ENCODE data around the gene GNB2. TPM values are rescaled to one million over a fixed set of nuclear protein-coding genes. Genes with fewer than 3 reads are reported as not detected.

The GNB2 gene
- total and polyA plus RNA-seq, 2 of the 13 experiments (the other 11 are each of a cell fraction or from before 2014, with no cell fraction given) = 48.3 to 67.1 TPM

DNA sequence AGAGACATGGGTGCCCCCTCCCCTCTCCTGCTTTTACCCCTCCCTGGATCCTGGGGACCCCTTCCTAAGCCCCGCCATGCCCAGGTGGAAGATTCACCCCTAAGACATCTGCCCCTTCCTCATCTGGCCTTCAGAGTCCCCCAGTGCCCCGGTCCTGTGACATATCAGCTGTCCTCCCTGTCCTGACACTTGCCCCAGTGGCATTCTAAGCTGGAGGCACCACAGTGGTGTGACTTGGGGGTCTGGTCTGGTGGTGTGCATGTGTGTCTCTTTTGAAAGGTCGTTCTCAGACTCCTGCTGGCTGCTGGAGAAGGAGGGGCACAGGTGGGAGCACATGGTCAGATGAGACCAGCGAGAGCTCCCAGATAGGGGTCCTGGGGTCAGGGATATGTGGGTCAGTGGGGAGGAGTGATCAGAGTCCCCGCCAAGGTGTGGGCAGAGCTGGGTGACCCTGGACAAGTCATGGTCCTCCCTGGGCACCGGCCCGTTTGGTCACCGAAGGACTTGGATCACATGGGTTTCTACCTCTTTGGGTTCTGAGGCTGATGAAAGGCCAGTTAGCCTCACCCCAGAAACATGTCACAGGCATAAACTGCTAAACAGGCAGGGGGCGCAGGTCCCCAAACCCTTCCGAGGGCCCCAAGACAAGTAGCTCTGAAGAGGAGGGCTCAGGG lies 31.5 kb upstream of the GNB2 start (continued):
- TF ChIP-seq, protein P1, sequence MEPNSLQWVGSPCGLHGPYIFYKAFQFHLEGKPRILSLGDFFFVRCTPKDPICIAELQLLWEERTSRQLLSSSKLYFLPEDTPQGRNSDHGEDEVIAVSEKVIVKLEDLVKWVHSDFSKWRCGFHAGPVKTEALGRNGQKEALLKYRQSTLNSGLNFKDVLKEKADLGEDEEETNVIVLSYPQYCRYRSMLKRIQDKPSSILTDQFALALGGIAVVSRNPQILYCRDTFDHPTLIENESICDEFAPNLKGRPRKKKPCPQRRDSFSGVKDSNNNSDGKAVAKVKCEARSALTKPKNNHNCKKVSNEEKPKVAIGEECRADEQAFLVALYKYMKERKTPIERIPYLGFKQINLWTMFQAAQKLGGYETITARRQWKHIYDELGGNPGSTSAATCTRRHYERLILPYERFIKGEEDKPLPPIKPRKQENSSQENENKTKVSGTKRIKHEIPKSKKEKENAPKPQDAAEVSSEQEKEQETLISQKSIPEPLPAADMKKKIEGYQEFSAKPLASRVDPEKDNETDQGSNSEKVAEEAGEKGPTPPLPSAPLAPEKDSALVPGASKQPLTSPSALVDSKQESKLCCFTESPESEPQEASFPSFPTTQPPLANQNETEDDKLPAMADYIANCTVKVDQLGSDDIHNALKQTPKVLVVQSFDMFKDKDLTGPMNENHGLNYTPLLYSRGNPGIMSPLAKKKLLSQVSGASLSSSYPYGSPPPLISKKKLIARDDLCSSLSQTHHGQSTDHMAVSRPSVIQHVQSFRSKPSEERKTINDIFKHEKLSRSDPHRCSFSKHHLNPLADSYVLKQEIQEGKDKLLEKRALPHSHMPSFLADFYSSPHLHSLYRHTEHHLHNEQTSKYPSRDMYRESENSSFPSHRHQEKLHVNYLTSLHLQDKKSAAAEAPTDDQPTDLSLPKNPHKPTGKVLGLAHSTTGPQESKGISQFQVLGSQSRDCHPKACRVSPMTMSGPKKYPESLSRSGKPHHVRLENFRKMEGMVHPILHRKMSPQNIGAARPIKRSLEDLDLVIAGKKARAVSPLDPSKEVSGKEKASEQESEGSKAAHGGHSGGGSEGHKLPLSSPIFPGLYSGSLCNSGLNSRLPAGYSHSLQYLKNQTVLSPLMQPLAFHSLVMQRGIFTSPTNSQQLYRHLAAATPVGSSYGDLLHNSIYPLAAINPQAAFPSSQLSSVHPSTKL (CRISPR knock-in tag; IDR thresholded peaks at IDR 0.05) = peak; percentile 7; the same call in 1 of the 2 replicates
- TF ChIP-seq, protein P2, sequence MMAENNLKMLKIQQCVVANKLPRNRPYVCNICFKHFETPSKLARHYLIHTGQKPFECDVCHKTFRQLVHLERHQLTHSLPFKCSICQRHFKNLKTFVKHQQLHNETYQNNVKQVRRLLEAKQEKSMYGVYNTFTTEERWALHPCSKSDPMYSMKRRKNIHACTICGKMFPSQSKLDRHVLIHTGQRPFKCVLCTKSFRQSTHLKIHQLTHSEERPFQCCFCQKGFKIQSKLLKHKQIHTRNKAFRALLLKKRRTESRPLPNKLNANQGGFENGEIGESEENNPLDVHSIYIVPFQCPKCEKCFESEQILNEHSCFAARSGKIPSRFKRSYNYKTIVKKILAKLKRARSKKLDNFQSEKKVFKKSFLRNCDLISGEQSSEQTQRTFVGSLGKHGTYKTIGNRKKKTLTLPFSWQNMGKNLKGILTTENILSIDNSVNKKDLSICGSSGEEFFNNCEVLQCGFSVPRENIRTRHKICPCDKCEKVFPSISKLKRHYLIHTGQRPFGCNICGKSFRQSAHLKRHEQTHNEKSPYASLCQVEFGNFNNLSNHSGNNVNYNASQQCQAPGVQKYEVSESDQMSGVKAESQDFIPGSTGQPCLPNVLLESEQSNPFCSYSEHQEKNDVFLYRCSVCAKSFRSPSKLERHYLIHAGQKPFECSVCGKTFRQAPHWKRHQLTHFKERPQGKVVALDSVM (CRISPR knock-in tag; IDR thresholded peaks at IDR 0.05) = peak; percentile 0; the same call in 1 of the 2 replicates
- no peak for TF ChIP-seq HNRNPH1 (optimal IDR thresholded peaks at IDR 0.05; ENCODE audit: low read depth, low read length)
- TF ChIP-seq, protein P3, sequence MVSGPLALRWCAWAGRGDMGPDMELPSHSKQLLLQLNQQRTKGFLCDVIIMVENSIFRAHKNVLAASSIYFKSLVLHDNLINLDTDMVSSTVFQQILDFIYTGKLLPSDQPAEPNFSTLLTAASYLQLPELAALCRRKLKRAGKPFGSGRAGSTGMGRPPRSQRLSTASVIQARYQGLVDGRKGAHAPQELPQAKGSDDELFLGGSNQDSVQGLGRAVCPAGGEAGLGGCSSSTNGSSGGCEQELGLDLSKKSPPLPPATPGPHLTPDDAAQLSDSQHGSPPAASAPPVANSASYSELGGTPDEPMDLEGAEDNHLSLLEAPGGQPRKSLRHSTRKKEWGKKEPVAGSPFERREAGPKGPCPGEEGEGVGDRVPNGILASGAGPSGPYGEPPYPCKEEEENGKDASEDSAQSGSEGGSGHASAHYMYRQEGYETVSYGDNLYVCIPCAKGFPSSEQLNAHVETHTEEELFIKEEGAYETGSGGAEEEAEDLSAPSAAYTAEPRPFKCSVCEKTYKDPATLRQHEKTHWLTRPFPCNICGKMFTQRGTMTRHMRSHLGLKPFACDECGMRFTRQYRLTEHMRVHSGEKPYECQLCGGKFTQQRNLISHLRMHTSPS (CRISPR knock-in tag; IDR thresholded peaks at IDR 0.05; ENCODE audit: low read depth) = peak; percentile 43; the same call in 1 of the 2 replicates
- 0 out of 2 replicates have a peak, but pooled peaks have one; percentile 15 for TF ChIP-seq ZNF431 (CRISPR knock-in tag; IDR thresholded peaks at IDR 0.05; ENCODE audit: borderline replicate concordance, low read depth)
- TF ChIP-seq HNRNPL (IDR thresholded peaks at IDR 0.05; ENCODE audit: low read depth, low read length) = 0 out of 2 replicates have a peak, but pooled peaks have one; percentile 10
- no peak for TF ChIP-seq TSC22D2 (CRISPR knock-in tag; IDR thresholded peaks at IDR 0.05; ENCODE audit: borderline replicate concordance)
- 0 out of 2 replicates have a peak, but pooled peaks have one; percentile 36 for TF ChIP-seq CHD4 (IDR thresholded peaks at IDR 0.05; ENCODE audit: borderline replicate concordance, low read length)
- no peak for TF ChIP-seq ZNF282 (IDR thresholded peaks at IDR 0.05; ENCODE audit: partially characterized antibody)
- TF ChIP-seq, protein P4, sequence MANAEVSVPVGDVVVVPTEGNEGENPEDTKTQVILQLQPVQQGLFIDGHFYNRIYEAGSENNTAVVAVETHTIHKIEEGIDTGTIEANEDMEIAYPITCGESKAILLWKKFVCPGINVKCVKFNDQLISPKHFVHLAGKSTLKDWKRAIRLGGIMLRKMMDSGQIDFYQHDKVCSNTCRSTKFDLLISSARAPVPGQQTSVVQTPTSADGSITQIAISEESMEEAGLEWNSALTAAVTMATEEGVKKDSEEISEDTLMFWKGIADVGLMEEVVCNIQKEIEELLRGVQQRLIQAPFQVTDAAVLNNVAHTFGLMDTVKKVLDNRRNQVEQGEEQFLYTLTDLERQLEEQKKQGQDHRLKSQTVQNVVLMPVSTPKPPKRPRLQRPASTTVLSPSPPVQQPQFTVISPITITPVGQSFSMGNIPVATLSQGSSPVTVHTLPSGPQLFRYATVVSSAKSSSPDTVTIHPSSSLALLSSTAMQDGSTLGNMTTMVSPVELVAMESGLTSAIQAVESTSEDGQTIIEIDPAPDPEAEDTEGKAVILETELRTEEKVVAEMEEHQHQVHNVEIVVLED (CRISPR knock-in tag; IDR thresholded peaks at IDR 0.05; ENCODE audit: borderline replicate concordance) = no peak
- TF ChIP-seq ZNF235 (CRISPR knock-in tag; IDR thresholded peaks at IDR 0.05; ENCODE audit: borderline replicate concordance) = 0 out of 2 replicates have a peak, but pooled peaks have one; percentile 50
- peak; percentile 51; the same call in 1 of the 2 replicates for TF ChIP-seq MAX (IDR thresholded peaks at IDR 0.05)
- TF ChIP-seq, protein P5, sequence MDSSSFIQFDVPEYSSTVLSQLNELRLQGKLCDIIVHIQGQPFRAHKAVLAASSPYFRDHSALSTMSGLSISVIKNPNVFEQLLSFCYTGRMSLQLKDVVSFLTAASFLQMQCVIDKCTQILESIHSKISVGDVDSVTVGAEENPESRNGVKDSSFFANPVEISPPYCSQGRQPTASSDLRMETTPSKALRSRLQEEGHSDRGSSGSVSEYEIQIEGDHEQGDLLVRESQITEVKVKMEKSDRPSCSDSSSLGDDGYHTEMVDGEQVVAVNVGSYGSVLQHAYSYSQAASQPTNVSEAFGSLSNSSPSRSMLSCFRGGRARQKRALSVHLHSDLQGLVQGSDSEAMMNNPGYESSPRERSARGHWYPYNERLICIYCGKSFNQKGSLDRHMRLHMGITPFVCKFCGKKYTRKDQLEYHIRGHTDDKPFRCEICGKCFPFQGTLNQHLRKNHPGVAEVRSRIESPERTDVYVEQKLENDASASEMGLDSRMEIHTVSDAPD (CRISPR knock-in tag; IDR thresholded peaks at IDR 0.05) = 0 out of 2 replicates have a peak, but pooled peaks have one; percentile 43
- TF ChIP-seq ZNF761 (CRISPR knock-in tag; conservative IDR thresholded peaks at IDR 0.05) = 0 out of 2 replicates have a peak, but pooled peaks have one; percentile 29
